ENCODE data around the gene HLTF. TPM values are rescaled to one million over a fixed set of nuclear protein-coding genes. Genes with fewer than 3 reads are reported as not detected.

HLTF gene
- total and polyA plus RNA-seq, 2 of the 13 experiments (the other 11 are each of a cell fraction or from before 2014, with no cell fraction given): 12.0 to 22.9 TPM

GRCh38 chr3:149031096-149031495, 55.2 kb downstream of the HLTF start:
- intact Hi-C loops (cut with micrococcal nuclease; ENCODE audit: unreplicated experiment): loop anchor here (10.0 kb wide), 1 partner anchor 76 kb away; no protein-coding TSS in a partner anchor
- H3K4me2 ChIP-seq (ENCODE audit: low read depth, low read length): no peak overlapping the region
- H4K20me1 ChIP-seq (ENCODE audit: insufficient read depth, low read length): no peaks in the 10 kb centered on the region
- WGBS (ENCODE audit: low lambda C conversion rate): 86% methylated on average over 2 of the region's 2 CpGs
- H3K27me3 ChIP-seq (ENCODE audit: control insufficient read depth in 1 of 2, insufficient read depth in 2 of 2, low read length in 2 of 2): no peaks in the 10 kb centered on the region
- DNase-seq (ENCODE audit: low spot score) (no peak), ATAC-seq (no peak), FAIRE-seq (no peak)
- ChIA-PET CTCF (ENCODE audit: low intra/inter-chr PET ratio, low total read pairs) (no interaction called here), POLR2A (no interaction called here)
- H3K79me2 ChIP-seq (ENCODE audit: insufficient read depth, low read length): no peaks in the 10 kb centered on the region
- no peaks in the 10 kb centered on the region for H3K9me3 ChIP-seq (ENCODE audit: low read length)
- in situ Hi-C loops (cut with HindIII; ENCODE audit: extremely low pct_ligation_motif_present, low pct_unique_long_range_greater_than_20kb): no loop called here
- H3K4me3 ChIP-seq (replicated peaks in 1 of 3; ENCODE audit: insufficient read depth in 1 of 3, low read depth in 2 of 3, low read length in 3 of 3): no peak overlapping the region
- H3K9ac ChIP-seq (ENCODE audit: insufficient read depth, low read depth, low read length): no peak overlapping the region
- H3K27ac ChIP-seq (ENCODE audit: extremely low read length, insufficient read depth, low read length): no peak overlapping the region
- peaks cover 4 to 9% of the 10 kb centered on the region in 2 experiments for H3K36me3 ChIP-seq (replicated peaks in 1 of 2; ENCODE audit: control insufficient read depth in 1 of 2, insufficient read depth in 2 of 2, low read length in 2 of 2)
- H3K4me1 ChIP-seq (ENCODE audit: insufficient read depth, low read length): no peaks in the 10 kb centered on the region
- no TSS peak for BruUV-seq (replicated peaks)
- H2AFZ ChIP-seq (ENCODE audit: low read length): no peak overlapping the region
- TF ChIP-seq XBP1 (CRISPR knock-in tag; IDR thresholded peaks at IDR 0.05): no peak
- TF ChIP-seq ZKSCAN1 (IDR thresholded peaks at IDR 0.05; ENCODE audit: low read length): no peak
- no peak for TF ChIP-seq BRF2 (CRISPR knock-in tag; IDR thresholded peaks at IDR 0.05)
- TF ChIP-seq, protein P1, sequence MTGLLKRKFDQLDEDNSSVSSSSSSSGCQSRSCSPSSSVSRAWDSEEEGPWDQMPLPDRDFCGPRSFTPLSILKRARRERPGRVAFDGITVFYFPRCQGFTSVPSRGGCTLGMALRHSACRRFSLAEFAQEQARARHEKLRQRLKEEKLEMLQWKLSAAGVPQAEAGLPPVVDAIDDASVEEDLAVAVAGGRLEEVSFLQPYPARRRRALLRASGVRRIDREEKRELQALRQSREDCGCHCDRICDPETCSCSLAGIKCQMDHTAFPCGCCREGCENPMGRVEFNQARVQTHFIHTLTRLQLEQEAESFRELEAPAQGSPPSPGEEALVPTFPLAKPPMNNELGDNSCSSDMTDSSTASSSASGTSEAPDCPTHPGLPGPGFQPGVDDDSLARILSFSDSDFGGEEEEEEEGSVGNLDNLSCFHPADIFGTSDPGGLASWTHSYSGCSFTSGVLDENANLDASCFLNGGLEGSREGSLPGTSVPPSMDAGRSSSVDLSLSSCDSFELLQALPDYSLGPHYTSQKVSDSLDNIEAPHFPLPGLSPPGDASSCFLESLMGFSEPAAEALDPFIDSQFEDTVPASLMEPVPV (CRISPR knock-in tag; IDR thresholded peaks at IDR 0.05): no peak
- TF ChIP-seq ZNF558 (CRISPR knock-in tag; IDR thresholded peaks at IDR 0.05; ENCODE audit: borderline replicate concordance): no peak
- no peak for TF ChIP-seq FOXO1 (CRISPR knock-in tag; IDR thresholded peaks at IDR 0.05)
- TF ChIP-seq RBFOX2 (IDR thresholded peaks at IDR 0.05; ENCODE audit: low read depth, low read length): no peak
- TF ChIP-seq ZNF660 (CRISPR knock-in tag; IDR thresholded peaks at IDR 0.05; ENCODE audit: borderline replicate concordance, low read depth): no peak
- TF ChIP-seq SYNCRIP (IDR thresholded peaks at IDR 0.05; ENCODE audit: insufficient read depth, low read depth, low read length): no peak
- no peak for TF ChIP-seq TRAFD1 (CRISPR knock-in tag; IDR thresholded peaks at IDR 0.05; ENCODE audit: borderline replicate concordance)
- no peak for TF ChIP-seq TCF7L2 (IDR thresholded peaks at IDR 0.05; ENCODE audit: low read depth, low read length)
- no peak for TF ChIP-seq SUZ12 (IDR thresholded peaks at IDR 0.05; ENCODE audit: low read depth, low read length)
- TF ChIP-seq ZNF547 (CRISPR knock-in tag; IDR thresholded peaks at IDR 0.05): no peak
- TF ChIP-seq ETV6 (CRISPR knock-in tag; conservative IDR thresholded peaks at IDR 0.05): no peak
- TF ChIP-seq, protein P2, sequence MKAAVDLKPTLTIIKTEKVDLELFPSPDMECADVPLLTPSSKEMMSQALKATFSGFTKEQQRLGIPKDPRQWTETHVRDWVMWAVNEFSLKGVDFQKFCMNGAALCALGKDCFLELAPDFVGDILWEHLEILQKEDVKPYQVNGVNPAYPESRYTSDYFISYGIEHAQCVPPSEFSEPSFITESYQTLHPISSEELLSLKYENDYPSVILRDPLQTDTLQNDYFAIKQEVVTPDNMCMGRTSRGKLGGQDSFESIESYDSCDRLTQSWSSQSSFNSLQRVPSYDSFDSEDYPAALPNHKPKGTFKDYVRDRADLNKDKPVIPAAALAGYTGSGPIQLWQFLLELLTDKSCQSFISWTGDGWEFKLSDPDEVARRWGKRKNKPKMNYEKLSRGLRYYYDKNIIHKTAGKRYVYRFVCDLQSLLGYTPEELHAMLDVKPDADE (CRISPR knock-in tag; IDR thresholded peaks at IDR 0.05): no peak
